Naive B cell (primary cell): ENCODE results near the gene GRIN2A. TPM values are rescaled to one million over a fixed set of nuclear protein-coding genes. Genes with fewer than 3 reads are reported as not detected.

Experiments
- ATAC-seq, 2 donors: fragments of 150-1000 bp; cut with Tn5 transposase; 2 replicates each; pipeline ENCODE4 v1.10.0; 2021; ENCODE audit warnings: low read depth in 2 of 2, mild to moderate bottlenecking in 2 of 2, moderate library complexity in 2 of 2
- DNase-seq: peaks from one replicate; pipeline ENCODE4 v3.0.0; 2022
- H3K27ac Mint-ChIP-seq, 6 donors: one replicate each; pipeline ENCODE4 v1.8.0; 2020 to 2022; ENCODE audit warnings: mild to moderate bottlenecking in 6 of 6, mixed read lengths in 6 of 6, moderate library complexity in 5 of 6, inconsistent platforms in 2 of 6
- H3K27me3 Mint-ChIP-seq, 3 donors: one replicate each; pipeline ENCODE4 v1.8.0; 2021 to 2022; ENCODE audit warnings: mixed read lengths in 3 of 3, mild to moderate bottlenecking in 1 of 3
- H3K36me3 Mint-ChIP-seq, 2 donors: one replicate each; pipeline ENCODE4 v1.8.0; 2020 to 2022; ENCODE audit warnings: mixed read lengths in 2 of 2, inconsistent platforms in 1 of 2, mild to moderate bottlenecking in 1 of 2
- H3K4me1 Mint-ChIP-seq, 3 donors: one replicate each; pipeline ENCODE4 v1.8.0; 2020 to 2022; ENCODE audit warnings: mixed read lengths in 3 of 3, inconsistent platforms in 1 of 3, mild to moderate bottlenecking in 1 of 3, moderate library complexity in 1 of 3
- H3K4me3 Mint-ChIP-seq, 8 donors: one replicate each; pipeline ENCODE4 v1.8.0; 2020 to 2022; ENCODE audit warnings: mild to moderate bottlenecking in 8 of 8, mixed read lengths in 8 of 8, moderate library complexity in 8 of 8, inconsistent platforms in 2 of 8
- H3K9me3 Mint-ChIP-seq, 7 donors: one replicate each; pipeline ENCODE4 v1.8.0; 2020 to 2022; ENCODE audit warnings: mixed read lengths in 7 of 7, mild to moderate bottlenecking in 5 of 7, inconsistent platforms in 2 of 7, moderate library complexity in 1 of 7
- polyA plus RNA-seq, 6 donors: library from polyadenylated mRNA; unstranded; fragments of 300-500 nt; fragmentation: Illumina TruSeq; gene quantifications; one replicate each; pipeline ENCODE4 v1.2.3, GENCODE V29; 2021; ENCODE audit warnings: low read depth in 6 of 6

GRIN2A gene
- polyA plus RNA-seq, 6 donors from 2014 or later: 0.04 to 0.53 (median 0.17) TPM; not detected in 3

GRCh38 chr16:10067406-10067805 is 114.8 kb downstream of the GRIN2A start:
- no peak overlapping the region for H3K4me3 Mint-ChIP-seq

DNA sequence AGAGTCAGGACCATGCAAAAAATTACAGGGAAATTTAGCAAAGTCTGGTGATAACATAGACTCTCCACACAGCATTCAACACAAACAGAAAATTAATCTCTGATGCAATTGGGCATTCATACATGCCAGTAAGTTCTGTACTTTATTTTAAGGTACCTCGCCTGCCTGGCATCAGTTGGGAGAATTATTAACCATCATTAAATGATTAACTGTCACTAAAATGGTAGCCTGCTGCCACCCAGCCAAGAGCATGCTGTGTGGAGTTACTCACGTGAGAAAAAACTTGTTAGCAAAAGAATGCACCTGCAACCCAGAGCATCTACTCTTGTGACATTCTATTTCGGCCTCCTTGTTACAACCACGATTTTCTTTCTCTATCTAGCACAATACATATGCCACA is 117.2 kb downstream of the GRIN2A start:
- no peaks in the 10 kb centered on the region for H3K36me3 Mint-ChIP-seq
- DNase-seq (no peak), ATAC-seq (no peak)
- H3K27me3 Mint-ChIP-seq: peaks cover 32 to 45% (median 45%) of the 10 kb centered on the region in 3 donors
- no peak overlapping the region for H3K4me3 Mint-ChIP-seq
- H3K4me1 Mint-ChIP-seq: no peaks in the 10 kb centered on the region
- no peak overlapping the region for H3K27ac Mint-ChIP-seq
- H3K9me3 Mint-ChIP-seq: peaks cover 0 to 2% (median 0%) of the 10 kb centered on the region in 7 donors

More at GRCh38 chr16:10067406-10067805, 114.8 kb downstream of the GRIN2A start:
- ATAC-seq (no peak), DNase-seq (no peak)
- H3K9me3 Mint-ChIP-seq: peaks cover 0 to 2% (median 0%) of the 10 kb centered on the region in 7 donors
- no peaks in the 10 kb centered on the region for H3K36me3 Mint-ChIP-seq
- H3K27me3 Mint-ChIP-seq: peaks cover 32 to 62% (median 56%) of the 10 kb centered on the region in 3 donors
- no peaks in the 10 kb centered on the region for H3K4me1 Mint-ChIP-seq
- H3K27ac Mint-ChIP-seq: no peak overlapping the region

- H3K4me1 Mint-ChIP-seq: no peaks in the 10 kb centered on the region
- peaks cover 0 to 7% (median 2%) of the 10 kb centered on the region in 7 donors for H3K9me3 Mint-ChIP-seq
- ATAC-seq: no peak
- no peak for DNase-seq
- H3K4me3 Mint-ChIP-seq: no peak overlapping the region
- H3K27ac Mint-ChIP-seq: no peak overlapping the region
- no peaks in the 10 kb centered on the region for H3K36me3 Mint-ChIP-seq
- H3K27me3 Mint-ChIP-seq: peaks cover 44 to 57% (median 49%) of the 10 kb centered on the region in 3 donors
These were observed 133.4 kb downstream of the GRIN2A start for GRCh38 chr16:10048850-10049249.

GRCh38 chr16:10045947-10046346 is 136.3 kb downstream of the GRIN2A start:
- H3K27me3 Mint-ChIP-seq: peaks cover 40 to 46% (median 41%) of the 10 kb centered on the region in 3 donors
- no peak for ATAC-seq

GRCh38 chr16:10045291-10045775 is 136.9 kb downstream of the GRIN2A start:
- H3K4me3 Mint-ChIP-seq: no peak overlapping the region
- H3K27ac Mint-ChIP-seq: peak overlapping the region in 1 of 6 donors; percentile 34
- H3K4me1 Mint-ChIP-seq: no peaks in the 10 kb centered on the region
- no peak for DNase-seq
- H3K9me3 Mint-ChIP-seq: peaks cover 0 to 6% (median 4%) of the 10 kb centered on the region in 7 donors
- peaks cover 38 to 44% (median 39%) of the 10 kb centered on the region in 3 donors for H3K27me3 Mint-ChIP-seq
- ATAC-seq: no peak
- no peaks in the 10 kb centered on the region for H3K36me3 Mint-ChIP-seq

More at GRCh38 chr16:10045947-10046346, 136.3 kb downstream of the GRIN2A start:
- H3K27ac Mint-ChIP-seq: no peak overlapping the region
- no peak overlapping the region for H3K4me3 Mint-ChIP-seq
- H3K4me1 Mint-ChIP-seq: no peaks in the 10 kb centered on the region
- no peaks in the 10 kb centered on the region for H3K36me3 Mint-ChIP-seq
- H3K9me3 Mint-ChIP-seq: peaks cover 0 to 6% (median 4%) of the 10 kb centered on the region in 7 donors
- no peak for DNase-seq

DNA sequence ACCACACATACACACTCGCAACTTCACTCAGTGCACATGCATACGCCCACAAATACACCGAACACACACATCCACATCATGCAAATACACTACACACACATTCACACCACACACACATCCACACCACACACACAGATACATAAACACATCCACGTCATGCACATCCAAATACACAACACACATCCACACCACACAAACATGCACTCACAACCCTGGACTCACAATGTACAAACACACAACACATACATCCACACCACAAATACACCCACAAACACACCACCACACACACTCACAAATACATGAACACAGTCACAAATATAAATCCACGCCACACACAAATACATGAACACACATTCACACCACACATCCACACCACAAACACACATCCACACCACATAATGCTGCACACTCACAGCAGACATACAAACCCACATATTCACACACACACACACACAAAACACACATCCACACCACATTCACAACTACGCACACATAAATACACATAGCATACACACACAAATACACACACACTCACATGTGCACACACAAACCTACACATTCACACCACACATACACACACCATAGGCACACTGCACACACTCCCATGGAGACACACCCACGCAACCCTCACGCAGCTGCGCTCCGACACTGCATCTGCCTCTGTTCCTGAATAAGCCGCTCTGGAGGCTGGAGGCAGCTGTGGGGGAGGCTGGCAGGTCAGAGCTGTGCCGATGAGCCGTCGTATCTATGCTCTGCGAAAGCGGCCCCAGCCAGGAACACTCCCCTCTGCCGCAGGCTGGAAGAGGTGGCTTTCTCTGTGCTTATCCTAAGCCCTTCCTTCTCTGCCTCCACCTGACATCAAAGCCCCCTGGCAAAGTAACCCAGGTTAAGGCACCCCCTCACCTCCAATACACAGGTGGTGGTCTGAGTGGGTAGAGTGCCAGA is 141.8 kb downstream of the GRIN2A start:
- peaks cover 0 to 8% (median 3%) of the 10 kb centered on the region in 3 donors for H3K4me1 Mint-ChIP-seq
- no peak for ATAC-seq
- H3K4me3 Mint-ChIP-seq: no peak overlapping the region
- no peaks in the 10 kb centered on the region for H3K36me3 Mint-ChIP-seq
- peaks cover 20 to 45% (median 24%) of the 10 kb centered on the region in 3 donors for H3K27me3 Mint-ChIP-seq
- DNase-seq: no peak
- no peak overlapping the region for H3K27ac Mint-ChIP-seq
- peaks cover 0 to 4% (median 0%) of the 10 kb centered on the region in 7 donors for H3K9me3 Mint-ChIP-seq

GRCh38 chr16:10039220-10040096 is 142.8 kb downstream of the GRIN2A start:
- H3K9me3 Mint-ChIP-seq: peaks cover 0 to 4% (median 0%) of the 10 kb centered on the region in 7 donors
- no peaks in the 10 kb centered on the region for H3K36me3 Mint-ChIP-seq
- no peak overlapping the region for H3K27ac Mint-ChIP-seq
- peak overlapping the region in 6 of 8 donors; percentile 12 to 74 (median 47) for H3K4me3 Mint-ChIP-seq
- no peak for DNase-seq
- no peak for ATAC-seq
- H3K4me1 Mint-ChIP-seq: peaks cover 0 to 8% (median 3%) of the 10 kb centered on the region in 3 donors
- peaks cover 20 to 44% (median 21%) of the 10 kb centered on the region in 3 donors for H3K27me3 Mint-ChIP-seq

- Mint-ChIP-seq H3K9me3 (peaks cover 0 to 4% (median 0%) of the 10 kb centered on the region in 7 donors), H3K4me1 (peaks cover 0 to 8% (median 3%) of the 10 kb centered on the region in 3 donors), H3K27ac (no peak overlapping the region), H3K27me3 (peaks cover 16 to 32% (median 22%) of the 10 kb centered on the region in 3 donors), H3K4me3 (no peak overlapping the region), H3K36me3 (no peaks in the 10 kb centered on the region)
- no peak for ATAC-seq
- no peak for DNase-seq
These were observed 144.5 kb downstream of the GRIN2A start for GRCh38 chr16:10037751-10038150.

- Mint-ChIP-seq H3K27me3 (peaks cover 16 to 32% (median 17%) of the 10 kb centered on the region in 3 donors), H3K4me1 (peaks cover 0 to 8% (median 3%) of the 10 kb centered on the region in 3 donors), H3K4me3 (no peak overlapping the region), H3K9me3 (peaks cover 0 to 2% (median 0%) of the 10 kb centered on the region in 7 donors), H3K27ac (no peak overlapping the region), H3K36me3 (no peaks in the 10 kb centered on the region)
- DNase-seq (no peak), ATAC-seq (no peak)
These were observed 145.3 kb downstream of the GRIN2A start for GRCh38 chr16:10036956-10037355.

GRCh38 chr16:10033556-10033955 is 148.7 kb downstream of the GRIN2A start:
- Mint-ChIP-seq H3K27ac (no peak overlapping the region), H3K27me3 (peaks cover 16 to 36% (median 25%) of the 10 kb centered on the region in 3 donors), H3K36me3 (no peaks in the 10 kb centered on the region), H3K4me3 (no peak overlapping the region), H3K4me1 (no peaks in the 10 kb centered on the region), H3K9me3 (peaks cover 0 to 2% (median 0%) of the 10 kb centered on the region in 7 donors)
- DNase-seq (no peak), ATAC-seq (no peak)

- Mint-ChIP-seq H3K4me1 (no peaks in the 10 kb centered on the region), H3K4me3 (no peak overlapping the region), H3K9me3 (peaks cover 0 to 2% (median 0%) of the 10 kb centered on the region in 7 donors), H3K27ac (no peak overlapping the region), H3K36me3 (no peaks in the 10 kb centered on the region), H3K27me3 (peaks cover 16 to 22% (median 16%) of the 10 kb centered on the region in 3 donors)
- DNase-seq (no peak), ATAC-seq (no peak)
These were observed 150.3 kb downstream of the GRIN2A start for GRCh38 chr16:10031955-10032354.

DNA sequence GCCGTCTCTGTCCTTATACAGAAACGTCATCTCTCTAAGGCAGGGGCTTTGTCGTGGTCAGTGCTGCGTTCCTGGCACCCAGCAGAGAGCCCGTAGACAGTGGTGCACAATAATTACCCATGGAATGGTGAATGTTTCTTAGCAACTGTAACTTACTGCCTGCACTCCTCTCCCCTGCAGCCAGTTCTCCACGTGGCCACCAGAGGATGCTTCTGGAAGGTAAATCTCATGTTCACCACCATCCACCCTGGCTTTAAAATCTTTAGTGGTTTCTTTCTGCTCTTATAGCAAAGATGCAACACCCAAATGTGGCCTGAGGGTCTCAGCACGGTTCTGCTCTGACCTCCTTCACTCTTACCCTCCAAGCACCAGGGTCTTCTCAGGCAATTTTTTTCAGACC is 150.8 kb downstream of the GRIN2A start:
- peak overlapping the region in 1 of 8 donors; percentile 1 for H3K4me3 Mint-ChIP-seq

GRCh38 chr16:10028644-10029043 is 153.6 kb downstream of the GRIN2A start:
- Mint-ChIP-seq H3K27me3 (peaks cover 11 to 31% (median 21%) of the 10 kb centered on the region in 3 donors), H3K4me3 (no peak overlapping the region), H3K4me1 (no peaks in the 10 kb centered on the region), H3K9me3 (peaks cover 0 to 2% (median 0%) of the 10 kb centered on the region in 7 donors), H3K27ac (no peak overlapping the region), H3K36me3 (no peaks in the 10 kb centered on the region)
- no peak for ATAC-seq
- DNase-seq: no peak

More for the DNA sequence above, 150.8 kb downstream of the GRIN2A start:
- H3K27ac Mint-ChIP-seq: no peak overlapping the region
- no peaks in the 10 kb centered on the region for H3K4me1 Mint-ChIP-seq
- no peaks in the 10 kb centered on the region for H3K36me3 Mint-ChIP-seq
- ATAC-seq (no peak), DNase-seq (no peak)
- H3K27me3 Mint-ChIP-seq: peaks cover 16 to 19% (median 17%) of the 10 kb centered on the region in 3 donors
- peaks cover 0 to 2% (median 0%) of the 10 kb centered on the region in 7 donors for H3K9me3 Mint-ChIP-seq
